Esophagus squamous epithelium (tissue), 4 donors: ENCODE data around the gene SPDYE3.

Source experiments
- POLR2A ChIP-seq, 4 donors: fragments of 450-650 bp; IDR thresholded peaks; one replicate each; pipeline ENCODE4 v1.6.1; 2017; ENCODE audit warnings: antibody characterized with exemption in 4 of 4, mild to moderate bottlenecking in 4 of 4, moderate library complexity in 3 of 4
- TF ChIP-seq, protein P1 (sequence below), 6 experiments: fragments of 450-650 bp in 4 of 6; fragments of 200-600 bp in 2 of 6; sonication (generic) in 2 of 6; IDR thresholded peaks; one replicate each; pipeline ENCODE4 v1.5.1; 2016 to 2019; ENCODE audit warnings: antibody characterized with exemption in 6 of 6, mild to moderate bottlenecking in 4 of 6, moderate library complexity in 4 of 6

DNA sequence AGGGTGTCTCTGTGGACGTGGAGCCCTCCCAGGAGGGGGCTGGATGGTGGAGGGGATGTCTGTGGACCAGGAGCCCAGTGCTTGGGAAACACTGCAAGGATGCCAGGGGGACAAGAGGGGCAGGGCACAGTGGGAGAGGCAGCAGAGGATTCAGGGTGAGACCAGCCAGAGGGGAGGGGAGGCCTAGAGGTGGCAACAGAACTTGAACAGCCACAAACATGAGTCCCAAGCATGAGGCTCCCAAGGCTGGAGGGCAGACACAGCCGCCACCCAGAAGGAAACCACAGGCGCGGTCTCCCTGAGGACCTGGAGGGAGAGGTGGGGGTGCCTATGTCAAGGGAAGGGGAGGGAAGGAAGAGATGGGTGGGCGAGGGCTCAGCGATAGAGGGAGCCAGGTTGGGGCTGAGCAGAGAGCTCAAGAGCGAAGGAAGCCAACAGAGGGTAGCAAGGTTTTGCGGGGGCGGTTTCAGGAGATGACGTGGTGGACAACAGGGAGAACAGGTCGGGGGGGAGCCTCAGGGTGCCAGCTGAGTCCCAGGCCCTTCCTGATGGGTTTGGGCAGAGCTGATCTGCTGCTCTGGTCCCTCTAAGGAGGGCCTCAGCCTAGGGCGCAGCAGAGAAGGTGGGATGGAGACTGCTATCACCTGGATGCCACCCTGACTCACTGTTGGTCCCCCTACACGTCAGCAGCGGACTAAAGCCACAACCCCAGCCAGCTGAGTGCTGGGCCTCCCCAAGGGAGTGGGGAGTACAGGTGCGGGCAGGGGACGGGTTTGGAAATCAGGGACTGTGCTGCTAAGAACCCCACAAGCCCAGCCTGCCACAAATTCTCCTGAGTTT lies 59.1 kb downstream of the SPDYE3 start:
- TF ChIP-seq POLR2A (IDR thresholded peaks at IDR 0.05): no peak
- TF ChIP-seq, protein P1, sequence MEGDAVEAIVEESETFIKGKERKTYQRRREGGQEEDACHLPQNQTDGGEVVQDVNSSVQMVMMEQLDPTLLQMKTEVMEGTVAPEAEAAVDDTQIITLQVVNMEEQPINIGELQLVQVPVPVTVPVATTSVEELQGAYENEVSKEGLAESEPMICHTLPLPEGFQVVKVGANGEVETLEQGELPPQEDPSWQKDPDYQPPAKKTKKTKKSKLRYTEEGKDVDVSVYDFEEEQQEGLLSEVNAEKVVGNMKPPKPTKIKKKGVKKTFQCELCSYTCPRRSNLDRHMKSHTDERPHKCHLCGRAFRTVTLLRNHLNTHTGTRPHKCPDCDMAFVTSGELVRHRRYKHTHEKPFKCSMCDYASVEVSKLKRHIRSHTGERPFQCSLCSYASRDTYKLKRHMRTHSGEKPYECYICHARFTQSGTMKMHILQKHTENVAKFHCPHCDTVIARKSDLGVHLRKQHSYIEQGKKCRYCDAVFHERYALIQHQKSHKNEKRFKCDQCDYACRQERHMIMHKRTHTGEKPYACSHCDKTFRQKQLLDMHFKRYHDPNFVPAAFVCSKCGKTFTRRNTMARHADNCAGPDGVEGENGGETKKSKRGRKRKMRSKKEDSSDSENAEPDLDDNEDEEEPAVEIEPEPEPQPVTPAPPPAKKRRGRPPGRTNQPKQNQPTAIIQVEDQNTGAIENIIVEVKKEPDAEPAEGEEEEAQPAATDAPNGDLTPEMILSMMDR (IDR thresholded peaks at IDR 0.05): no peak
